HG02610 (cell line): Measurements from ENCODE around the gene SBF2.
"Not testable (repeated sequence)": the region's sequence is repeated elsewhere in the genome, so short reads cannot be mapped to it uniquely, and the experiment has no call there.

ENCODE experiments used
- ATAC-seq: cut with Tn5 transposase; IDR thresholded peaks from one replicate; pipeline ENCODE4 v1.9.1; 2021; ENCODE audit warnings: mild to moderate bottlenecking, moderate library complexity; ENCODE audit not compliant: unreplicated experiment

The SBF2 gene

GRCh38 chr11:9758637-9759518 is 535.1 kb downstream of the SBF2 start:
- ATAC-seq: no peak

GRCh38 chr11:9757809-9758636 is 536.0 kb downstream of the SBF2 start:
- ATAC-seq: peak; percentile 55

DNA sequence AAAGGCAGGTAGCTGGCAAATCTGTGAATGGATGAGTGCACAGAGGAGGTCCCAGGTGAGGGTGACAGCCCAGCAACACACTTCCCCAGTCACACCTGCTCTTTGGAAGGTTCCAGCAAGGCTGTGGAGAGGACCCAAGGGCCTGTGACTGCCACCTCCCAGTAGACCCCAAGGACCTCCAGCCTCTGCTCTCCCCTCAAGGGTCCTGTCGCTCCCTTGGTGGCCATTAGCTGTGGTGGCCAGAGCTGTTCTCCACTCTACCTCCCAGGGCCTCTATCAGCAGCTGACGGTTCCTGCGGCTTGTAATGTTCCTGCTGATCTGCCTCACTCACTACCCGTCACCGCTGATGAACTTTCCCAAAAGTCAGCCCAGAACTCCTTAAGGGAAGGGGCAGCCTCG is 537.1 kb downstream of the SBF2 start:
- ATAC-seq: no peak

DNA sequence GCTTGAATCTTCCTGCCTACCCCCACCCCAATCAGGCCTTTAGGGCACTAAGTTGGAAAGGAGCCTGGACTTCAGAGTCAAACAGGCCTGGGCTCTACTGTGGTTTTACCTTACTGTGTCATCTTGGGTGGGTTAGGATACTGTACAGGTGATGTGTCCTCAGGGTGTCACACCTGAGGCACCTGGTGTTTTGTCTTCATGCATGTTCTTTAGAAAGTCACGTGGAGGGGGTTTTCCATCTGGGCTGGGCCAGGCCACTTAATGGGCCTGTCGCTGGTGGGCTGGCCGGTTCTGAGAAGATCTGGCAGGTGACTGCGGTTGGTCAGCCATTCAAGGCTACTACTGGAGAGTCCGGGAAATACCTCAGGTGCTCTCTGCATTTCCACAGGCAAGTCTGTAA is 537.6 kb downstream of the SBF2 start:
- ATAC-seq: no peak

DNA sequence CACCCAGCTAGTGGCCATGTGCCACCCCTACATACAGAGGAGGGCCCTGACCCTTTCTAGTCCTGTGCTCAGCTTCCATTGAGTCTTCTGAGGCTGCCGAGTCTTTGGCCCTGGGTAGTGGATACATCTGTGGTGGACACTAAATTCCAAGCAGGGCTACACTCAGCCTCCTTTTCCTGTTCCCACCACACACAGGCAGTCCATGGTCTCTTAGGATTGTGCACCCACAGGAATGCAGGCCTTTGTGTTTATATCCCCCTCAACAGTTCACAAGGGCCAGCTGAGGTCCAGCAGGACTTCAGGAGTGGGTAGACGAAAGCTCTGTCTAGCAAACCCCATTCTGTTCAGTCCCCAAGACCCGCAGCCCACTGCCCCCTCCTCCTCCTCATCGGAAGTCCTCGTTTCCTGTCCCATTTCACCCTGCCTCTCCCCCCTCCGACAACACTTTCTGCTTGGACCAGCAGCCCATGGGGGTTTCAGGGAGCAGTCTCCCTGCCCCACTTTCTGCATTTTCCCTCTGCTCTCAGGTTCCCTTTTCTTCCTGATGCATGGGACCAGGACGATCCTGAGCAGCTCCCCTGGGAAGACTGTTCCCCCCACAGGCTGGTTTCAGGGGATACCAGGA is 538.3 kb downstream of the SBF2 start:
- ATAC-seq: no peak

GRCh38 chr11:9754010-9754471 is 540.0 kb downstream of the SBF2 start:
- no peak for ATAC-seq

- no peak for ATAC-seq
These were observed 541.0 kb downstream of the SBF2 start for GRCh38 chr11:9753021-9753420.

DNA sequence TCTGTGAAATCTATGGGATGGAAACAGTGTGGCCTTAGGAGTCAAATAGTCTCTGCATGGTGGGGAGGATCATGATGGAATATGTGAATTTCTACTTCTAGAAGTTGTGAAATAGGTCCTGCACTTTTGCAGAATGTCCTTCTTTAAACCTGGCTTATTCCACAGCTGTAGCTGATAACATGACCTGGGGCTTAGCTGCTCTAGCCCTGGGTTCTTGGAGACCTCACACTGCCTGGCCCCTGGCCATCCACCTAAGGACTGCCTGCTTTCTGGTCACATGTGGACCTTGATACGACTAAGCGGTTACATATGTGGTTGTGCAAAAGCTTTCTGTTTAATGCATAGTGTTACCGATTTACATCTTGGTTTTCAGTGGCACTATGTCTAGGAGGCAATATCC is 541.9 kb downstream of the SBF2 start:
- ATAC-seq: no peak

- ATAC-seq: no peak
These were observed 543.5 kb downstream of the SBF2 start for GRCh38 chr11:9750551-9750950.

- ATAC-seq: peak; percentile 70
These were observed 545.6 kb downstream of the SBF2 start for GRCh38 chr11:9748361-9748970.

GRCh38 chr11:9747828-9748227 is 546.2 kb downstream of the SBF2 start:
- no peak for ATAC-seq

GRCh38 chr11:9747229-9747628 is 546.8 kb downstream of the SBF2 start:
- ATAC-seq: no peak

GRCh38 chr11:9745411-9746211 is 548.4 kb downstream of the SBF2 start:
- peak; percentile 48 for ATAC-seq

DNA sequence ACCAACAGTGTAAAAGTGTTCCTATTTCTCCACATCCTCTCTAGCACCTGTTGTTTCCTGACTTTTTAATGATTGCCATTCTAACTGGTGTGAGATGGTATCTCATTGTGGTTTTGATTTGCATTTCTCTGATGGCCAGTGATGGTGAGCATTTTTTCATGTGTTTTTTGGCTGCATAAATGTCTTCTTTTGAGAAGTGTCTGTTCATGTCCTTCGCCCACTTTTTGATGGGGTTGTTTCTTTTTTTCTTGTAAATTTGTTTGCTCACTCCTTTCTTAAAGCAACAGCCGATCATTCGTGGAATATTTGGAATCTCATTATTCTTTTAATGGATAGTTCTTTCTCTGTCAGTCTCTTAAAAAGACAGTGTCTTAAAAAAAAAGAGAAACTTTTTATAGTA is 550.5 kb downstream of the SBF2 start:
- ATAC-seq: not testable (repeated sequence)

GRCh38 chr11:9741260-9741659 is 552.8 kb downstream of the SBF2 start:
- ATAC-seq: no peak

DNA sequence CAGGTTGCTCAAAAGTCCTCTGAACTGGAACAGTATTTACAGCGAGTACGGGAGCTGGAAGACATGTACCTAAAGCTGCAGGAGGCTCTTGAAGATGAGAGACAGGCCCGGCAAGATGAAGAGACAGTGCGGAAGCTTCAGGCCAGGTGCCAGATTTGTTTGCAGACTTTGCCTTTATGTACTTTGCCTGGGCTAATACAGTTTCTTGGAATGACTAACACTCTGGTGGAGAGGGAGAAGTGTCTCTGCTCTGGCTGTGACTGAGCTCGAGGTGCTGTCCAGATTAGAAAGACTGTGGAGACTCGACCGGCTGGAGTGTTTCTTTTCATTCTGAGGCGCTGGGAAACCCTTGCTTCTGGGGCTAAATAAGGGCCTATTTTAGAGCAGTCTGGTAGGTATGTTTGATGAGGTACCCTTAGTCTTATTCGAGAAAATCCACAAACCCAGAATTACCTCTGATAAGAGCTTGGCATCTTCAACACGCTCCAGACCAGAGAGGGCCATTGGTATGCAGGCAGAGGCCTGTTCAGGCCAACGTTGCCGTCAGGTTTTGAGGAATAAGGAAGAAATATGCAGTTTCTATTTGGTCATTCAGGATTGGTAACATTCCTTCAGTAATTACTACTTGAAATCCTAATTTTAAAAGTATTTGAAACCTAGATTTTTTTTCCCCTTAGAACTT is 553.7 kb downstream of the SBF2 start:
- no peak for ATAC-seq

DNA sequence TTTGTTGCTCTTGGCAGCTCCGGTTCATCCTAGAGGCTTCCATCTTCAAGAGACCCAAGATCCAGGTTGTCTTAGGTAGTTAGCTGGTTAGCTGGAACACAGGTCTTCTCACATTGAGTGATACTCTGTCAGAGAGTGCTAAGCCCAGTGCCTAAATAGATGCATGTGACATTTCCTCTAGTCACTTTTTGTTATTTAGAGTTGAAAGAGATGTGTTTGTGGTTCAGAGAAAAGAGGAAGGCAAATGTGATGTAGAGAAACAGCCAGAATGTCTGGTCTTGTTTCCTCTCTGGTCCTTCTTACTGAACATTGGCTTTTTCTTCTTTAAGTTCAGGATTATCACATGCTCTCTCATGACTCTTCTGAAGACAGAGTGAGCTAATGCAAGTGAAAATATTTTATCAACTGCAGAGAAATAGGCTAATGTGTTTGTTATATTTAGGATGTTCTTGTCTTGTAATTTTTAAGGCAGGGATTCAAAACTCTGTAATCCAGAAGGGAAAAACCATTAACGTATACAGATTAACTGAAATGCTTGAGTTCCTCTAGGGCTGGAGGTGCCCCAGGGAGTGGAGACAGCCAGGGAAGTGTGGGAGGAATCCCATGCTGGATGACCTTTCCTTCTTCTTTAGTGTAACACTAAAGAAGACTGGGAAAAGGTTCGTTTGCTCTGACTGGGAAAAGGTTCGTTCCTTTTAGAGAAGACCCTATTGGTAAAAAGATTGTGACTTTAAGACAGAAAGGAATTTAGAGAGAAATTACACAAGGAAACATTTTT is 554.7 kb downstream of the SBF2 start:
- ATAC-seq: no peak

GRCh38 chr11:9738707-9739106 is 555.3 kb downstream of the SBF2 start:
- no peak for ATAC-seq

DNA sequence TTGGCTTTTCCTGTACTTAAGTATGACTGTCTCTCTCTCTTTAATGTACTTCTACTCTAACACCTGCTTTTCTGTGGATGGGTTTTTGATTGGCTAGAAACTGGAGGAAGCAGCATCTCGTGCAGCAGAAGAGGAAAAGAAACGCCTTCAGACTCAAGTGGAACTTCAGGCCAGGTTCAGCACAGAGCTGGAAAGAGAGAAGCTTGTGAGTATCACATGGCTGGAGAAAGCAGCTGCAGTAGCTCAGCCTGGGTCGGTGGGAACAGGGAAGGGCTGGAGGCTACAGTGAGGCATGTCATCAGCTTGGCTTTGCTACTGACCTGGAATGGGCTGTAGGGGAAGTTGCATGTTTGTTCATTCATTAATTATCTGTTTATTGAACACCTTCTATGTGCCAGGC is 555.9 kb downstream of the SBF2 start:
- ATAC-seq: no peak
